Activated B cell treated with CpG ODN at 0.5 μM for 24 hours (primary cell): ENCODE measurements around the gene UQCRHL. TPM values are rescaled to one million over a fixed set of nuclear protein-coding genes. Genes with fewer than 3 reads are reported as not detected.

ENCODE experiments used
- ATAC-seq: fragments of 200-7000 bp; cut with Tn5 transposase; one replicate; pipeline ENCODE4 v1.10.0; 2021; ENCODE audit warnings: low read depth, mild to moderate bottlenecking, moderate library complexity
- CTCF ChIA-PET: fragments of 350-600 bp; sonication (Branson Sonifier 250); formaldehyde crosslinking; loops from one replicate; lab custom pipeline; 2021; ENCODE audit warnings: antibody characterized with exemption; lab: Charles Lee
- POLR2A ChIA-PET: fragments of 350-600 bp; sonication (Branson Sonifier 250); formaldehyde crosslinking; loops from one replicate; lab custom pipeline; 2021; ENCODE audit warnings: antibody characterized with exemption; lab: Charles Lee
- DNase-seq: peaks from one replicate; pipeline ENCODE4 v3.0.0; 2022
- H3K27ac Mint-ChIP-seq: one replicate; pipeline ENCODE4 v1.8.0; 2020; ENCODE audit warnings: mixed read lengths
- H3K27me3 Mint-ChIP-seq: one replicate; pipeline ENCODE4 v1.8.0; 2021; ENCODE audit warnings: mixed read lengths
- H3K36me3 Mint-ChIP-seq: one replicate; pipeline ENCODE4 v1.8.0; 2021; ENCODE audit warnings: low read depth, mixed read lengths
- H3K4me1 Mint-ChIP-seq: one replicate; pipeline ENCODE4 v1.8.0; 2021; ENCODE audit warnings: mixed read lengths
- H3K4me3 Mint-ChIP-seq: one replicate; pipeline ENCODE4 v1.8.0; 2020; ENCODE audit warnings: mild to moderate bottlenecking, mixed read lengths
- H3K9me3 Mint-ChIP-seq: one replicate; pipeline ENCODE4 v1.8.0; 2020; ENCODE audit warnings: mixed read lengths
- intact Hi-C: fragments of 100-400 bp; cut with micrococcal nuclease; formaldehyde crosslinking; loops from one replicate; pipeline ENCODE4 v1.15.1; 2024
- total RNA-seq: library from RNA; stranded (reverse); gene quantifications from 2 replicates; pipeline ENCODE4 v1.2.3, GENCODE V29; 2022
- TF ChIP-seq, protein P1 (sequence below): fragments of 200-600 bp; IDR thresholded peaks from one replicate; pipeline ENCODE4 v1.8.0; 2022; ENCODE audit warnings: antibody characterized with exemption, mild to moderate bottlenecking

UQCRHL gene
- total RNA-seq, 1 donor from 2014 or later = 1.9 TPM

GRCh38 chr1:15764890-15765289 lies 42.6 kb downstream of the UQCRHL start:
- Mint-ChIP-seq H3K27me3 (peaks cover 26% of the 10 kb centered on the region), H3K9me3 (no peaks in the 10 kb centered on the region), H3K4me1 (no peaks in the 10 kb centered on the region), H3K27ac (no peak overlapping the region), H3K4me3 (no peak overlapping the region), H3K36me3 (no peaks in the 10 kb centered on the region)
- no peak for DNase-seq
- POLR2A ChIA-PET = no interaction called here
- CTCF ChIA-PET = interaction anchor here (1.0 kb wide), 1 partner anchor 27 kb away, joined by 4 read pairs; no protein-coding TSS in a partner anchor
- intact Hi-C loops = no loop called here
- ATAC-seq = no peak
- TF ChIP-seq, protein P1, sequence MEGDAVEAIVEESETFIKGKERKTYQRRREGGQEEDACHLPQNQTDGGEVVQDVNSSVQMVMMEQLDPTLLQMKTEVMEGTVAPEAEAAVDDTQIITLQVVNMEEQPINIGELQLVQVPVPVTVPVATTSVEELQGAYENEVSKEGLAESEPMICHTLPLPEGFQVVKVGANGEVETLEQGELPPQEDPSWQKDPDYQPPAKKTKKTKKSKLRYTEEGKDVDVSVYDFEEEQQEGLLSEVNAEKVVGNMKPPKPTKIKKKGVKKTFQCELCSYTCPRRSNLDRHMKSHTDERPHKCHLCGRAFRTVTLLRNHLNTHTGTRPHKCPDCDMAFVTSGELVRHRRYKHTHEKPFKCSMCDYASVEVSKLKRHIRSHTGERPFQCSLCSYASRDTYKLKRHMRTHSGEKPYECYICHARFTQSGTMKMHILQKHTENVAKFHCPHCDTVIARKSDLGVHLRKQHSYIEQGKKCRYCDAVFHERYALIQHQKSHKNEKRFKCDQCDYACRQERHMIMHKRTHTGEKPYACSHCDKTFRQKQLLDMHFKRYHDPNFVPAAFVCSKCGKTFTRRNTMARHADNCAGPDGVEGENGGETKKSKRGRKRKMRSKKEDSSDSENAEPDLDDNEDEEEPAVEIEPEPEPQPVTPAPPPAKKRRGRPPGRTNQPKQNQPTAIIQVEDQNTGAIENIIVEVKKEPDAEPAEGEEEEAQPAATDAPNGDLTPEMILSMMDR = no peak

GRCh38 chr1:15764269-15764764 lies 43.1 kb downstream of the UQCRHL start:
- Mint-ChIP-seq H3K27ac (no peak overlapping the region), H3K9me3 (no peaks in the 10 kb centered on the region), H3K36me3 (no peaks in the 10 kb centered on the region), H3K4me1 (peaks cover 2% of the 10 kb centered on the region), H3K4me3 (no peak overlapping the region), H3K27me3 (peaks cover 29% of the 10 kb centered on the region)
- TF ChIP-seq, protein P1 = no peak
- CTCF ChIA-PET = no interaction called here
- ATAC-seq (no peak), DNase-seq (no peak)
- intact Hi-C loops = no loop called here
- POLR2A ChIA-PET = no interaction called here

- ChIA-PET POLR2A (no interaction called here), CTCF (no interaction called here)
- Mint-ChIP-seq H3K9me3 (no peaks in the 10 kb centered on the region), H3K4me3 (no peak overlapping the region), H3K4me1 (peaks cover 7% of the 10 kb centered on the region), H3K27ac (no peak overlapping the region), H3K36me3 (no peaks in the 10 kb centered on the region), H3K27me3 (peaks cover 29% of the 10 kb centered on the region)
- TF ChIP-seq, protein P1 = no peak
- intact Hi-C loops = no loop called here
- DNase-seq (no peak), ATAC-seq (no peak)
Observed at GRCh38 chr1:15762546-15762945, 44.9 kb downstream of the UQCRHL start.

GRCh38 chr1:15761366-15762128 lies 45.9 kb downstream of the UQCRHL start:
- H3K9me3 Mint-ChIP-seq = no peaks in the 10 kb centered on the region
- H3K27me3 Mint-ChIP-seq = peaks cover 34% of the 10 kb centered on the region
- no peak overlapping the region for H3K4me3 Mint-ChIP-seq
- DNase-seq (no peak), ATAC-seq (no peak)
- no peak overlapping the region for H3K27ac Mint-ChIP-seq
- H3K4me1 Mint-ChIP-seq = peaks cover 12% of the 10 kb centered on the region
- intact Hi-C loops = no loop called here
- ChIA-PET POLR2A (interaction anchor here (0.6 kb wide), 1 partner anchor 90 kb away, joined by 3 read pairs; no protein-coding TSS in a partner anchor), CTCF (no interaction called here)
- H3K36me3 Mint-ChIP-seq = no peaks in the 10 kb centered on the region
- TF ChIP-seq, protein P1 = no peak

DNA sequence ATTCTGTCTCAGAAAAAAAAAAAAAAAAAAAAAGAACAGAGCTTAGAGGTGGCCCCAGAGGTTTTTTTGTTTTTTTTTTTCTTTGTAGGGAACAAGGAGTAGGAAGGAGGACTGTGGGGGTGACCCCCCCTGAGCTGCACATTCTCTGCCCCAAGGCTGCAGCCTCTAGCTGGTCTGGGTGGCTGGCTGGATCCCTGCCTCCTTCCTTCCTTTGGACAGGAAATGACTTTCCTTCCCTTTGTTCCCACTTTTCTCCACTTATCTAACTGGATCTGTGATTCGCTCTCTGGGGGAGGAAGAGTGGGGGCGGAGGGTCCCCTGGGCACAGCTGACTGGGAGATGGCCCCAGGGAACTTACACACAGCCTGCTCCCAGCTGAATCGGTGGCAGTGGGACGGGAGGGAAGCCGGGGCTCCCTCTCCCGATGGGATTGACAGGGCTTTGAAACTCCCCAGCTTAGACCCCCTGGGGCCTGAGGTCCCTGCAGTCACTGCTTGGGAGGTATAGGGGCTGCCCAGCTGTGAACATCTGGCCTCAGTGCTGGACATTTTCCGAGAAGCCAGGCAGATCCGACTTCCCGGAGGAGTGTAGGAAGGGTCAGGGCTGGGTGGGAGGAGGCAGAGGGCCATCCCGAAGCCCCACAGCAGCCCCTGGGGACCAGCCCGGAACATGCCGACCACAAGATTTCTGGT lies 46.8 kb downstream of the UQCRHL start:
- Mint-ChIP-seq H3K27ac (no peak overlapping the region), H3K27me3 (peaks cover 42% of the 10 kb centered on the region), H3K4me3 (no peak overlapping the region), H3K9me3 (no peaks in the 10 kb centered on the region), H3K4me1 (peaks cover 18% of the 10 kb centered on the region), H3K36me3 (no peaks in the 10 kb centered on the region)
- ChIA-PET CTCF (interaction anchor here (0.6 kb wide), 1 partner anchor 80 kb away, joined by 3 read pairs; no protein-coding TSS in a partner anchor), POLR2A (no interaction called here)
- intact Hi-C loops = no loop called here
- DNase-seq (no peak), ATAC-seq (no peak)
- TF ChIP-seq, protein P1 = no peak
